Right atrium auricular region (tissue), 2 donors: ENCODE data around the gene LRMDA. TPM values are rescaled to one million over a fixed set of nuclear protein-coding genes. Genes with fewer than 3 reads are reported as not detected.

Experiments used
- DNase-seq: peaks from one replicate; pipeline ENCODE4 v3.0.0-alpha.2; 2019; ENCODE audit warnings: low spot score
- H3K27ac ChIP-seq, 2 donors: fragments of 200-600 bp; sonication (generic); 1 replicate in 1 of 2; 2 replicates in 1 of 2; pipeline ENCODE4 v1.5.1; 2016 to 2019
- H3K27me3 ChIP-seq, 2 donors: fragments of 200-600 bp; sonication (generic); one replicate each; pipeline versions ENCODE4 v1.5.1 to v1.6.0; 2017 to 2019
- H3K36me3 ChIP-seq: fragments of 200-600 bp; sonication (generic); one replicate; pipeline ENCODE4 v1.5.1; 2016
- H3K4me1 ChIP-seq, 2 donors: fragments of 200-600 bp; sonication (generic); one replicate each; pipeline versions ENCODE4 v1.5.1 to v1.6.0; 2017 to 2019
- H3K4me3 ChIP-seq, 2 donors: fragments of 200-600 bp; sonication (generic); 1 replicate in 1 of 2; 2 replicates in 1 of 2; pipeline ENCODE4 v1.5.1; 2017 to 2019; ENCODE audit warnings: mild to moderate bottlenecking in 1 of 2, moderate library complexity in 1 of 2
- H3K9me3 ChIP-seq, 2 donors: fragments of 200-600 bp; sonication (generic); one replicate each; pipeline ENCODE4 v1.5.1; 2019
- total RNA-seq, 2 donors: library from RNA; depleted of rRNA; stranded (reverse); fragments of >200 nt; gene quantifications; one replicate each; pipeline ENCODE4 v1.1.0, GENCODE V29; 2016
- TF ChIP-seq, protein P1 (sequence below), 2 donors: fragments of 200-600 bp; sonication (generic); IDR thresholded peaks; one replicate each; pipeline ENCODE4 v1.5.1; 2019; ENCODE audit warnings: antibody characterized with exemption in 2 of 2

LRMDA gene
- total RNA-seq, 2 donors from 2014 or later: 6.1 to 19.1 TPM

DNA sequence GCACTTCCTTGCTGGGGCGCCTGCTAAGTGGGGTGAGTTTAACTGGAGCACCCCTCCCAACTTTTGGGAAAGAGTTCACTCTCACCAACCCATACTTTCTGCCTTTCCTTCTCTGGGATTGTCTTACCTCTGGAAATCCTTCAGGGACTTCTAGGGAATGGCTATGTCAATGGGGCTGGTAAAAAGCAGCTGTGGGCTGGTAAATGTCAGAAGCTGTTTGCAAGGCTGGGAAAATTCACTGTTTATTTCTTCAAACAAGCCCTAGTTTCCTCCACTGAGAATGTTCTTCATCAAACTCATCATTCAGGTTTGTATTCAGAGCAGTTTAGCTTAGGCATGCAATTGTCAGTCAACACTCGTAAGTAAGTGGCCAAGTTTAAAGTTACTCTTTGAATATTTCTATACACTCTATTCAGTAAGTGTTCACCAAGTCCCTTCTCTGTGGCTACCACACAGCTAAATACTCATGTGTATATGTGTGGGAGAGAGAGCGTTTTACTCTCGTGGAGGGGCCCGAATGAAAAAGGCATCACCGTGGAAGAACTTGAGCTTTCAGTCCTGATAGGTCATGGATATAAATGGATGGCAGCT lies 654.8 kb downstream of the LRMDA start:
- no peak overlapping the region for H3K27ac ChIP-seq
- peaks cover 0 to 6% of the 10 kb centered on the region in 2 donors for H3K4me1 ChIP-seq
- TF ChIP-seq, protein P1, sequence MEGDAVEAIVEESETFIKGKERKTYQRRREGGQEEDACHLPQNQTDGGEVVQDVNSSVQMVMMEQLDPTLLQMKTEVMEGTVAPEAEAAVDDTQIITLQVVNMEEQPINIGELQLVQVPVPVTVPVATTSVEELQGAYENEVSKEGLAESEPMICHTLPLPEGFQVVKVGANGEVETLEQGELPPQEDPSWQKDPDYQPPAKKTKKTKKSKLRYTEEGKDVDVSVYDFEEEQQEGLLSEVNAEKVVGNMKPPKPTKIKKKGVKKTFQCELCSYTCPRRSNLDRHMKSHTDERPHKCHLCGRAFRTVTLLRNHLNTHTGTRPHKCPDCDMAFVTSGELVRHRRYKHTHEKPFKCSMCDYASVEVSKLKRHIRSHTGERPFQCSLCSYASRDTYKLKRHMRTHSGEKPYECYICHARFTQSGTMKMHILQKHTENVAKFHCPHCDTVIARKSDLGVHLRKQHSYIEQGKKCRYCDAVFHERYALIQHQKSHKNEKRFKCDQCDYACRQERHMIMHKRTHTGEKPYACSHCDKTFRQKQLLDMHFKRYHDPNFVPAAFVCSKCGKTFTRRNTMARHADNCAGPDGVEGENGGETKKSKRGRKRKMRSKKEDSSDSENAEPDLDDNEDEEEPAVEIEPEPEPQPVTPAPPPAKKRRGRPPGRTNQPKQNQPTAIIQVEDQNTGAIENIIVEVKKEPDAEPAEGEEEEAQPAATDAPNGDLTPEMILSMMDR (IDR thresholded peaks at IDR 0.05): no peak
- DNase-seq: no peak
- H3K4me3 ChIP-seq: no peak overlapping the region
- no peaks in the 10 kb centered on the region for H3K9me3 ChIP-seq
- H3K27me3 ChIP-seq: no peaks in the 10 kb centered on the region
- H3K36me3 ChIP-seq: no peaks in the 10 kb centered on the region

- TF ChIP-seq, protein P1 (IDR thresholded peaks at IDR 0.05): peak in 1 of 2 donors; percentile 51
- Histone ChIP-seq H3K27ac (no peak overlapping the region), H3K36me3 (no peaks in the 10 kb centered on the region), H3K4me3 (no peak overlapping the region), H3K9me3 (no peaks in the 10 kb centered on the region), H3K4me1 (peaks cover 0 to 6% of the 10 kb centered on the region in 2 donors), H3K27me3 (no peaks in the 10 kb centered on the region)
- DNase-seq: no peak
Measured at GRCh38 chr10:76086761-76087639, 655.6 kb downstream of the LRMDA start.

DNA sequence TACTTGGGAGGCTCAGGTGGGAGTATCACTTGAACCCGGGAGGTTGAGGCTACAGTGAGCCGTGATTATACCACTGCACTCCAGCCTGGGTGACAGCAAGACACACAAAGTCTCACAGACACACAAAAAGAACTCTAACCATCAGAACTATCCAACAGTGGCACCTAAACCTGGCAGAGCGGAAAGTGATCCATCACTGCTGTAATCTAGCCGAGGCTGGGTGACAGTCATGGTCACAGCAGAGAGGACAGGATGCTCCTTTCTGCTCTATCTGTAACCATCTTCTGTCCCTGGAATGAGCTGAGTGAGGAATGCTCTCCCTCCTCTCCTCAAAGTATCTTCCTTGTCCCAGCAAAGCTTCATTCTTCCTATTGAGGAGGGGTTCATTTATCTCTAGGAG lies 656.6 kb downstream of the LRMDA start:
- Histone ChIP-seq H3K4me3 (no peak overlapping the region), H3K27ac (no peak overlapping the region), H3K36me3 (no peaks in the 10 kb centered on the region), H3K27me3 (no peaks in the 10 kb centered on the region), H3K4me1 (peaks cover 0 to 6% of the 10 kb centered on the region in 2 donors), H3K9me3 (no peaks in the 10 kb centered on the region)
- DNase-seq: no peak
- TF ChIP-seq, protein P1 (IDR thresholded peaks at IDR 0.05): no peak

- no peak overlapping the region for H3K4me3 ChIP-seq
- no peaks in the 10 kb centered on the region for H3K27me3 ChIP-seq
- DNase-seq: no peak
- TF ChIP-seq, protein P1 (IDR thresholded peaks at IDR 0.05): no peak
- no peaks in the 10 kb centered on the region for H3K9me3 ChIP-seq
- H3K4me1 ChIP-seq: peaks cover 0 to 6% of the 10 kb centered on the region in 2 donors
- H3K27ac ChIP-seq: no peak overlapping the region
- H3K36me3 ChIP-seq: no peaks in the 10 kb centered on the region
Measured at GRCh38 chr10:76088980-76089379, 657.6 kb downstream of the LRMDA start.

- no peaks in the 10 kb centered on the region for H3K27me3 ChIP-seq
- no peaks in the 10 kb centered on the region for H3K36me3 ChIP-seq
- no peak for DNase-seq
- H3K4me1 ChIP-seq: peaks cover 0 to 6% of the 10 kb centered on the region in 2 donors
- no peak overlapping the region for H3K4me3 ChIP-seq
- no peaks in the 10 kb centered on the region for H3K9me3 ChIP-seq
- H3K27ac ChIP-seq: no peak overlapping the region
- TF ChIP-seq, protein P1 (IDR thresholded peaks at IDR 0.05): no peak
Measured at GRCh38 chr10:76089556-76090180, 658.2 kb downstream of the LRMDA start.
